ENCODE results near the gene PARS2. TPM values are rescaled to one million over a fixed set of nuclear protein-coding genes. Genes with fewer than 3 reads are reported as not detected.

PARS2 gene
- total RNA-seq, 2 experiments from 2014 or later, result 5.3 to 7.6 TPM

GRCh38 chr1:54714881-54715492 is 49.3 kb downstream of the PARS2 start:
- TF ChIP-seq EZH2phosphoT487 (IDR thresholded peaks at IDR 0.05; ENCODE audit: borderline replicate concordance, low read depth, low read length) (no peak), CTCF (conservative IDR thresholded peaks at IDR 0.05; ENCODE audit: low read length) (no peak)
- Histone ChIP-seq H3K4me1 (ENCODE audit: insufficient read depth, low read length, poor library complexity, severe bottlenecking) (peaks cover 15% of the 10 kb centered on the region), H3K9me2 (ENCODE audit: insufficient read depth, low read length) (no peaks in the 10 kb centered on the region), H3K4me2 (ENCODE audit: low read length) (peak overlapping the region; percentile 65), H3K36me3 (ENCODE audit: insufficient read depth, low read length) (peaks cover 29% of the 10 kb centered on the region), H3K4me3 (ENCODE audit: low read depth, low read length, poor library complexity, severe bottlenecking) (peak overlapping the region; percentile 93), H2AFZ (ENCODE audit: low read length) (peak overlapping the region; percentile 99), H3K79me2 (ENCODE audit: insufficient read depth, low read depth, low read length) (peaks cover 22% of the 10 kb centered on the region), H3K9me3 (ENCODE audit: low read length) (no peaks in the 10 kb centered on the region), H4K20me1 (ENCODE audit: insufficient read depth, low read length) (no peaks in the 10 kb centered on the region), H3K27ac (ENCODE audit: low read depth, low read length, poor library complexity, severe bottlenecking) (no peak overlapping the region)
- POLR2A ChIA-PET, result interaction anchor here (0.6 to 1.3 kb wide), 4 partner anchors 13 to 640 kb away, joined by 3 to 7 read pairs (median 5); partner anchors contain the start of gene DHCR24
- CTCF ChIA-PET (ENCODE audit: unreplicated experiment), result interaction anchor here (0.9 kb wide), 1 partner anchor 14 kb away, joined by 5 read pairs; no protein-coding TSS in a partner anchor
- DNase-seq (ENCODE audit: low spot score), result no peak
- BruUV-seq (replicated peaks), result no TSS peak
- intact Hi-C loops (cut with micrococcal nuclease; ENCODE audit: unreplicated experiment), result loop anchor here (2.0 kb wide), 1 partner anchor 50 kb away; the partner anchor contains the start of gene PARS2

- Histone ChIP-seq H3K9me3 (ENCODE audit: low read length) (no peaks in the 10 kb centered on the region), H3K27ac (ENCODE audit: low read depth, low read length, poor library complexity, severe bottlenecking) (no peak overlapping the region), H3K4me3 (ENCODE audit: low read depth, low read length, poor library complexity, severe bottlenecking) (no peak overlapping the region), H2AFZ (ENCODE audit: low read length) (no peak overlapping the region), H4K20me1 (ENCODE audit: insufficient read depth, low read length) (no peaks in the 10 kb centered on the region), H3K4me1 (ENCODE audit: insufficient read depth, low read length, poor library complexity, severe bottlenecking) (peaks cover 7% of the 10 kb centered on the region), H3K4me2 (ENCODE audit: low read length) (no peak overlapping the region), H3K36me3 (ENCODE audit: insufficient read depth, low read length) (no peaks in the 10 kb centered on the region), H3K9me2 (ENCODE audit: insufficient read depth, low read length) (no peaks in the 10 kb centered on the region), H3K79me2 (ENCODE audit: insufficient read depth, low read depth, low read length) (peaks cover 8% of the 10 kb centered on the region)
- ChIA-PET POLR2A (interaction anchor here (0.7 kb wide), 1 partner anchor 772 kb away, joined by 3 read pairs; no protein-coding TSS in a partner anchor), CTCF (ENCODE audit: unreplicated experiment) (no interaction called here)
- no TSS peak for BruUV-seq (replicated peaks)
- TF ChIP-seq CTCF (conservative IDR thresholded peaks at IDR 0.05; ENCODE audit: low read length) (no peak), EZH2phosphoT487 (IDR thresholded peaks at IDR 0.05; ENCODE audit: borderline replicate concordance, low read depth, low read length) (no peak)
- intact Hi-C loops (cut with micrococcal nuclease; ENCODE audit: unreplicated experiment), result no loop called here
- DNase-seq (ENCODE audit: low spot score), result no peak
These were observed 52.8 kb downstream of the PARS2 start for GRCh38 chr1:54711536-54711935.

GRCh38 chr1:54710841-54711240 is 53.5 kb downstream of the PARS2 start:
- intact Hi-C loops (cut with micrococcal nuclease; ENCODE audit: unreplicated experiment), result no loop called here
- TF ChIP-seq EZH2phosphoT487 (IDR thresholded peaks at IDR 0.05; ENCODE audit: borderline replicate concordance, low read depth, low read length) (no peak), CTCF (conservative IDR thresholded peaks at IDR 0.05; ENCODE audit: low read length) (no peak)
- no peak overlapping the region for H3K27ac ChIP-seq (ENCODE audit: low read depth, low read length, poor library complexity, severe bottlenecking)
- CTCF ChIA-PET (ENCODE audit: unreplicated experiment), result no interaction called here
- H3K9me3 ChIP-seq (ENCODE audit: low read length), result no peaks in the 10 kb centered on the region
- H3K4me3 ChIP-seq (ENCODE audit: low read depth, low read length, poor library complexity, severe bottlenecking), result no peak overlapping the region
- H2AFZ ChIP-seq (ENCODE audit: low read length), result no peak overlapping the region
- peaks cover 6% of the 10 kb centered on the region for H3K4me1 ChIP-seq (ENCODE audit: insufficient read depth, low read length, poor library complexity, severe bottlenecking)
- DNase-seq (ENCODE audit: low spot score), result no peak
- peaks cover under 1% of the 10 kb centered on the region; the same call in 1 of the 2 replicates for H3K79me2 ChIP-seq (ENCODE audit: insufficient read depth, low read depth, low read length)
- POLR2A ChIA-PET, result interaction anchor here (0.7 kb wide), 1 partner anchor 771 kb away, joined by 3 read pairs; no protein-coding TSS in a partner anchor
- no peak overlapping the region for H3K4me2 ChIP-seq (ENCODE audit: low read length)
- H3K9me2 ChIP-seq (ENCODE audit: insufficient read depth, low read length), result no peaks in the 10 kb centered on the region
- no peaks in the 10 kb centered on the region for H4K20me1 ChIP-seq (ENCODE audit: insufficient read depth, low read length)
- H3K36me3 ChIP-seq (ENCODE audit: insufficient read depth, low read length), result no peaks in the 10 kb centered on the region
- BruUV-seq (replicated peaks), result no TSS peak

All from OCI-LY7 (cell line).